B cell (primary cell): ENCODE results near the gene ZDHHC1. TPM values are rescaled to one million over a fixed set of nuclear protein-coding genes. Genes with fewer than 3 reads are reported as not detected.

Experiments
- ATAC-seq: fragments of 200-7000 bp; cut with Tn5 transposase; one replicate; pipeline ENCODE4 v1.10.0; 2021; ENCODE audit warnings: low read depth, mild to moderate bottlenecking, moderate number of reproducible peaks, moderate library complexity
- CTCF ChIA-PET: fragments of 350-600 bp; sonication (Branson Sonifier 250); formaldehyde crosslinking; loops from one replicate; lab custom pipeline; 2021; ENCODE audit warnings: antibody characterized with exemption, inconsistent platforms; lab: Charles Lee
- POLR2A ChIA-PET: fragments of 350-600 bp; sonication (Branson Sonifier 250); formaldehyde crosslinking; loops from one replicate; lab custom pipeline; 2021; ENCODE audit warnings: antibody characterized with exemption; lab: Charles Lee
- DNase-seq: peaks from one replicate; pipeline ENCODE4 v3.0.0; 2013
- H2AFZ ChIP-seq: 2 replicates; pipeline ENCODE4 v1.6.1; 2012; ENCODE audit warnings: mild to moderate bottlenecking, low read depth, low read length; ENCODE audit not compliant: insufficient read depth, poor library complexity, severe bottlenecking
- H3K27ac ChIP-seq, 2 donors: 1 replicate in 1 of 2; 2 replicates in 1 of 2; pipeline ENCODE4 v1.5.1; 2012 to 2013; ENCODE audit warnings: low read length in 2 of 2, mild to moderate bottlenecking in 2 of 2, moderate library complexity in 1 of 2
- H3K27me3 ChIP-seq, 4 experiments: fragments of 200-600 bp in 1 of 4; sonication (generic) in 1 of 4; replicated peaks in 1 of 4; 1 replicate in 2 of 4; 2 replicates in 2 of 4; pipeline versions ENCODE4 v1.6.1 to v1.7.0; 2013 to 2016; ENCODE audit warnings: low read length in 3 of 4, mild to moderate bottlenecking in 2 of 4, mixed read lengths in 1 of 4, moderate library complexity in 1 of 4; ENCODE audit not compliant: insufficient read depth in 4 of 4, control insufficient read depth in 3 of 4; ENCODE audit errors: control extremely low read depth in 1 of 4
- H3K36me3 ChIP-seq, 2 experiments: replicated peaks in 1 of 2; 1 replicate in 1 of 2; 2 replicates in 1 of 2; pipeline versions ENCODE4 v1.6.1 to v1.7.1; 2013; ENCODE audit warnings: low read length in 1 of 2; ENCODE audit not compliant: insufficient read depth in 2 of 2, control insufficient read depth in 1 of 2; ENCODE audit errors: control extremely low read depth in 1 of 2, extremely low read depth in 1 of 2
- H3K4me1 ChIP-seq, 2 donors: fragments of 200-600 bp in 1 of 2; sonication (generic) in 1 of 2; 1 replicate in 1 of 2; 2 replicates in 1 of 2; pipeline versions ENCODE4 v1.5.1 to v1.6.1; 2013 to 2017; ENCODE audit warnings: low read length in 2 of 2; ENCODE audit not compliant: control insufficient read depth in 2 of 2, insufficient read depth in 2 of 2
- H3K4me2 ChIP-seq: replicated peaks from 2 replicates; pipeline ENCODE3; 2012; ENCODE audit warnings: mild to moderate bottlenecking, low read depth, low read length; ENCODE audit not compliant: poor library complexity, severe bottlenecking
- H3K4me3 ChIP-seq, 5 experiments: fragments of 200-600 bp in 1 of 5; sonication (generic) in 1 of 5; 1 replicate in 3 of 5; 2 replicates in 2 of 5; pipeline versions ENCODE4 v1.5.1 to v1.7.0; 2011 to 2016; ENCODE audit warnings: low read length in 4 of 5, mild to moderate bottlenecking in 4 of 5, low read depth in 2 of 5, control low read depth in 1 of 5, moderate library complexity in 1 of 5; ENCODE audit not compliant: insufficient read depth in 1 of 5; ENCODE audit errors: control extremely low read depth in 1 of 5, extremely low read depth in 1 of 5
- H3K79me2 ChIP-seq: fragments of 200-600 bp; sonication (generic); one replicate; pipeline ENCODE4 v1.6.0; 2016; ENCODE audit warnings: low read length; ENCODE audit not compliant: control insufficient read depth, insufficient read depth
- H3K9ac ChIP-seq: fragments of 200-600 bp; sonication (generic); 2 replicates; pipeline ENCODE4 v1.6.1; 2017; ENCODE audit warnings: mild to moderate bottlenecking, low read length, moderate library complexity
- H3K9me3 ChIP-seq, 3 donors: one replicate each; pipeline versions ENCODE4 v1.6.1 to v1.7.1; 2013; ENCODE audit warnings: low read length in 2 of 3; ENCODE audit not compliant: control insufficient read depth in 2 of 3, insufficient read depth in 1 of 3; ENCODE audit errors: control extremely low read depth in 1 of 3
- H4K20me1 ChIP-seq: 2 replicates; pipeline ENCODE4 v1.6.0; 2012; ENCODE audit warnings: mild to moderate bottlenecking, low read length; ENCODE audit not compliant: insufficient read depth, control insufficient read depth, poor library complexity, severe bottlenecking
- H3K27ac Mint-ChIP-seq: one replicate; pipeline ENCODE4 v1.8.0; 2021; ENCODE audit warnings: mixed read lengths
- H3K27me3 Mint-ChIP-seq: one replicate; pipeline ENCODE4 v1.8.0; 2021; ENCODE audit warnings: mixed read lengths
- H3K4me1 Mint-ChIP-seq: one replicate; pipeline ENCODE4 v1.8.0; 2021; ENCODE audit warnings: mixed read lengths
- H3K4me3 Mint-ChIP-seq: one replicate; pipeline ENCODE4 v1.8.0; 2021; ENCODE audit warnings: mixed read lengths
- H3K9me3 Mint-ChIP-seq: one replicate; pipeline ENCODE4 v1.8.0; 2022; ENCODE audit warnings: mixed read lengths; ENCODE audit not compliant: insufficient read depth
- CTCF ChIP-seq: fragments of 200-600 bp; IDR thresholded peaks from one replicate; pipeline ENCODE4 v1.8.0; 2022; ENCODE audit warnings: antibody characterized with exemption, mild to moderate bottlenecking
- EZH2 ChIP-seq: IDR thresholded peaks from 2 replicates; pipeline ENCODE4 v1.6.1; 2012; ENCODE audit warnings: borderline replicate concordance, low read depth, mild to moderate bottlenecking, moderate library complexity, low read length; ENCODE audit not compliant: insufficient read depth, poor library complexity, severe bottlenecking
- WGBS: methylation state at CpG from one replicate; pipeline ENCODE4 v1.1.5; 2013; ENCODE audit warnings: missing lambda C conversion rate; ENCODE audit not compliant: insufficient coverage; 5-methylcytosine and 5-hydroxymethylcytosine counted together
- intact Hi-C: fragments of 100-400 bp; cut with micrococcal nuclease; formaldehyde crosslinking; loops from one replicate; pipeline ENCODE4 v1.10.0; 2022
- polyA plus RNA-seq: library from polyadenylated mRNA; depleted of rRNA; stranded (reverse); fragments of >200 nt; gene quantifications from 2 replicates; pipeline ENCODE4 v1.2.3, GENCODE V29; 2012
- total RNA-seq, 2 donors: library from RNA; stranded (reverse); fragments of 120-200 nt in 1 of 2; gene quantifications; 1 replicate in 1 of 2; 2 replicates in 1 of 2; pipeline versions ENCODE4 v1.2.3 to v1.2.4, GENCODE V29; 2013 to 2022

The ZDHHC1 gene
- total and polyA plus RNA-seq, 2 donors (not counting 1 experiment from before 2014, with no cell fraction given), result 0.58 to 2.8 TPM

GRCh38 chr16:67451061-67451703, 34.9 kb upstream of the ZDHHC1 start:
- Histone ChIP-seq H3K27me3 (no peaks in the 10 kb centered on the region), H2AFZ (no peak overlapping the region), H3K36me3 (peaks cover 0 to 67% of the 10 kb centered on the region in 2 experiments), H3K9me3 (peaks cover 0 to 2% (median 0%) of the 10 kb centered on the region in 3 donors), H4K20me1 (peaks cover 84% of the 10 kb centered on the region), H3K4me1 (no peaks in the 10 kb centered on the region), H3K79me2 (peaks cover 34% of the 10 kb centered on the region), H3K27ac (no peak overlapping the region), H3K4me3 (no peak overlapping the region), H3K4me2 (no peak overlapping the region), H3K9ac (no peak overlapping the region)
- peaks cover 4% of the 10 kb centered on the region for H3K4me1 Mint-ChIP-seq
- ChIA-PET POLR2A (no interaction called here), CTCF (interaction anchor here (1.1 to 1.6 kb wide), 2 partner anchors 23 to 26 kb away, joined by 4 to 6 read pairs; no protein-coding TSS in a partner anchor)
- 97% methylated on average over 12 of the region's 12 CpGs for WGBS
- DNase-seq, result no peak
- TF ChIP-seq EZH2 (no peak), CTCF (no peak)
- H3K27me3 Mint-ChIP-seq, result no peaks in the 10 kb centered on the region
- no peak for ATAC-seq
- intact Hi-C loops, result no loop called here
- H3K27ac Mint-ChIP-seq, result no peak overlapping the region
- no peak overlapping the region for H3K4me3 Mint-ChIP-seq
- no peaks in the 10 kb centered on the region for H3K9me3 Mint-ChIP-seq

- peaks cover 0 to 78% of the 10 kb centered on the region in 2 experiments for H3K36me3 ChIP-seq
- no peaks in the 10 kb centered on the region for H3K27me3 Mint-ChIP-seq
These were observed 33.5 kb upstream of the ZDHHC1 start for GRCh38 chr16:67449739-67450138.

More at GRCh38 chr16:67449739-67450138, 33.5 kb upstream of the ZDHHC1 start:
- DNase-seq (no peak), ATAC-seq (no peak)
- 93% methylated on average over 3 of the region's 3 CpGs for WGBS
- ChIA-PET CTCF (interaction anchor here (1.6 to 4.5 kb wide), 3 partner anchors 18 to 24 kb away, joined by 4 to 29 read pairs (median 6); no protein-coding TSS in a partner anchor), POLR2A (interaction anchor here (0.6 kb wide), 1 partner anchor 286 kb away, joined by 4 read pairs; no protein-coding TSS in a partner anchor)
- H3K4me1 ChIP-seq, result no peaks in the 10 kb centered on the region
- H3K9ac ChIP-seq, result no peak overlapping the region
- peaks cover 84% of the 10 kb centered on the region for H4K20me1 ChIP-seq
- peaks cover 3% of the 10 kb centered on the region for H3K4me1 Mint-ChIP-seq
- TF ChIP-seq CTCF (no peak), EZH2 (no peak)
- H3K9me3 ChIP-seq, result peaks cover 0 to 2% (median 0%) of the 10 kb centered on the region in 3 donors
- intact Hi-C loops, result no loop called here
- H3K9me3 Mint-ChIP-seq, result no peaks in the 10 kb centered on the region
- no peak overlapping the region for H3K4me2 ChIP-seq
- H3K27ac ChIP-seq, result no peak overlapping the region
- no peak overlapping the region for H3K4me3 ChIP-seq
- H3K27me3 ChIP-seq, result no peaks in the 10 kb centered on the region
- H3K4me3 Mint-ChIP-seq, result no peak overlapping the region
- no peak overlapping the region for H3K27ac Mint-ChIP-seq
- H2AFZ ChIP-seq, result no peak overlapping the region
- peaks cover 25% of the 10 kb centered on the region for H3K79me2 ChIP-seq
